Measurements from ENCODE around the gene C20orf204. TPM values are rescaled to one million over a fixed set of nuclear protein-coding genes. Genes with fewer than 3 reads are reported as not detected.

C20orf204 gene
- total and polyA plus RNA-seq, 12 donors: 0.11 to 0.88 (median 0.45) TPM

- WGBS, 2 donors: 81 to 82% methylated on average over 6 of the region's 6 CpGs
- ATAC-seq (no peak), DNase-seq (no peak)
- no peaks in the 10 kb centered on the region for H3K27me3 ChIP-seq
- TF ChIP-seq CTCF (IDR thresholded peaks at IDR 0.05): no peak
- H3K36me3 ChIP-seq: peaks cover 0 to 95% (median 56%) of the 10 kb centered on the region in 9 donors
- intact Hi-C loops (cut with DNase I): no loop called here
- H3K27ac ChIP-seq: no peak overlapping the region
- peaks cover 0 to 27% (median 0%) of the 10 kb centered on the region in 9 donors for H3K4me1 ChIP-seq
- peaks cover 0 to 7% (median 0%) of the 10 kb centered on the region in 11 donors for H3K9me3 ChIP-seq
- H3K4me3 ChIP-seq: no peak overlapping the region
Observed at GRCh38 chr20:64005394-64005793, 30.6 kb upstream of the C20orf204 start.

GRCh38 chr20:64006490-64006889, 29.5 kb upstream of the C20orf204 start:
- 83 to 84% methylated on average over 10 of the region's 10 CpGs for WGBS, 2 donors
- H3K4me1 ChIP-seq: peaks cover 0 to 27% (median 0%) of the 10 kb centered on the region in 9 donors
- intact Hi-C loops (cut with DNase I): no loop called here

GRCh38 chr20:64006902-64007301, 29.1 kb upstream of the C20orf204 start:
- Histone ChIP-seq H3K36me3 (peaks cover 0 to 93% (median 59%) of the 10 kb centered on the region in 9 donors), H3K9me3 (peaks cover 0 to 7% (median 0%) of the 10 kb centered on the region in 11 donors), H3K27me3 (no peaks in the 10 kb centered on the region), H3K4me1 (peaks cover 0 to 27% (median 0%) of the 10 kb centered on the region in 9 donors), H3K27ac (no peak overlapping the region), H3K4me3 (no peak overlapping the region)
- DNase-seq (no peak), ATAC-seq (no peak)
- 95 to 97% methylated on average over 3 of the region's 3 CpGs for WGBS, 2 donors
- intact Hi-C loops (cut with DNase I): no loop called here
- no peak for TF ChIP-seq CTCF (IDR thresholded peaks at IDR 0.05)

More at GRCh38 chr20:64006490-64006889, 29.5 kb upstream of the C20orf204 start:
- no peak for TF ChIP-seq CTCF (IDR thresholded peaks at IDR 0.05)
- Histone ChIP-seq H3K27me3 (no peaks in the 10 kb centered on the region), H3K9me3 (peaks cover 0 to 7% (median 0%) of the 10 kb centered on the region in 11 donors), H3K27ac (no peak overlapping the region), H3K36me3 (peaks cover 0 to 95% (median 58%) of the 10 kb centered on the region in 9 donors), H3K4me3 (no peak overlapping the region)
- DNase-seq (no peak), ATAC-seq (no peak)

GRCh38 chr20:64009811-64010387, 26.1 kb upstream of the C20orf204 start:
- Histone ChIP-seq H3K36me3 (peaks cover 0 to 86% (median 45%) of the 10 kb centered on the region in 9 donors), H3K27ac (no peak overlapping the region), H3K4me1 (peaks cover 0 to 16% (median 0%) of the 10 kb centered on the region in 9 donors), H3K4me3 (no peak overlapping the region), H3K9me3 (peaks cover 0 to 7% (median 0%) of the 10 kb centered on the region in 11 donors), H3K27me3 (no peaks in the 10 kb centered on the region)
- 90 to 93% methylated on average over 13 of the region's 13 CpGs for WGBS, 2 donors
- no peak for ATAC-seq
- no peak for DNase-seq
- no peak for TF ChIP-seq CTCF (IDR thresholded peaks at IDR 0.05)
- intact Hi-C loops (cut with DNase I): no loop called here
